DMS 273 treated with DMSO at 0.1 percent for 48 hours (cell line): ENCODE results near the gene GPR149.

Experiments used
- DNase-seq: peaks from one replicate; lab custom pipeline; 2025; lab: John Stamatoyannopoulos, UW

GPR149 gene

DNA sequence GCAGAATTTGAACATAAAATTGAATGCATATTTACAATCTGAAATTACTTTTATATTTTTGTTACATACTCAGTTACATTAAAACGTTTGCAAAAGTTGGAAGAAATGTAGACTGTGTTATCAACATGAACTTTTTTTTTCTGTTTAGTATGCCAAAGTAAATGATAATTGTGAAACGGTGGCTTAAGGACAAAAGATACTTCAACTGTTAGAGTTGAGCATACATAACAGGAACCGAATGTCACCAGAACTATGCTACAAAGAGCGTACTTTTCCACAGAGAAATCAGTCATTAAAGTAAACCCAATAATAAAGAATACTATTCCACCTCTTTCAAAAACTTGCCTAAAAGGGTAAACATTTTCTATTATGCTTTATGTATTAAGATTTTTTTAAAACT, 91.4 kb downstream of the GPR149 start:
- DNase-seq, result no peak

GRCh38 chr3:154338008-154338407, 92.0 kb downstream of the GPR149 start:
- DNase-seq, result no peak

DNA sequence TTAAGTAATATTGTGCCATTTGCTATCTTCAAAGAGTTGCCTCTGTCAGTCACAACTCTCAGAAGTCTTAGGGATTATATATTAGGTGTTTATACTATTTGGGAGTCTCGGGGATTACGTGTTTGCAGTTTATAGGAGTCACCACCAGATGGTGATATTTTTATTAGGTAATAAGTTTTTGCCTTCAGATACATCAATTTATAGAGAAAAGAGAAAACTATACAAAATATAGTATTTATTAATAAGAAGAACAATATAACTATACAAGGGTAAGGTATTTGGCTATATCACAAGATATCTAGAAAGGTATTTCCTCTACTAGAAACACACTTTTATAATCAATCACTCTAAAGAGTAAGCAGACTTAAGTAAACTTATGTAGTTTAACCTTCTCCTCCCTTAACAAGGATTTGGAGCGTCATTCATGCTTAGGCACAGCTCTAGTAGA, 95.0 kb downstream of the GPR149 start:
- DNase-seq, result peak; percentile 63

- DNase-seq, result no peak
Measured at GRCh38 chr3:154327871-154328270, 102.1 kb downstream of the GPR149 start.

GRCh38 chr3:154324919-154325318, 105.1 kb downstream of the GPR149 start:
- DNase-seq, result peak; percentile 49

DNA sequence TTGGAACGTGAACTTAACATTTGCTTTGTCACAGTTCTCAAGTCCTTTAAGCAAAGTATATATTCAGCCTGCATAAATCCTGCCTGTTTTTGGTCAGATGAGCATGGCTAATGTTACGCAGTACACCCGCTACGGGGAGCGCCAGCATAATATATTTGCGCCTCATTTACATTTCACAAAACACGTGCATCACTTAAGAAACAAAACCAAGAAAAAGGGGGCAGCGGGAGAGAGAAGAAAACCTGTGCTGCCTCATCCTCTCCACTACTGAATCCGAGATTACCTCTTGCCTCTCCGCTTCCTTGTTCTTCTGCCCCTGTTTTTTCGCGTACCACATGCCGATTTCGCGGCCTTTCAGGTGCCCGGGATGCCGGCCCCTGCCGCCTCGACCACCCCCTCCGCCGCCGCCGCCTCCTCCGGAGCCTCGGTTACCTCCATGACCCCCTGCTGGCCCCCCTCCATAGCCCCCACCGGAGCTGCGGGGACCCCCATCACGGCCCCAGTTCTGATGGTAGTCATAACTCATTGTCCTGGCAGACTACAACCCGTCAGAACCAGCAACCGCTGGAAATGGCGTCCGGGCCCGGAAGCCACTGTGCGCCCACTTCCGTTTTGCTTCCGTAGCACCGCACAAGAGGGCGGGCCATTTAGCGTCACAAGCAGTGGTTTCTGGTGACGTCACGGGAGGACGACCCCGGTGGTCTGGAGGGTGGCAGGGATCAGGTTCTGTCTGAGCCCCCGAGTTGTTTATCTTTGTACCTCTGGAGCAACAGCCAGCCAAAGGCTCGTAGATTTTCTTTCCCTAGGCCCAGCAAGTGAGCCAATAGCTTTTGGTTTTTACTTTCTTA, 105.9 kb downstream of the GPR149 start, which contains the start of gene DHX36:
TSS of gene DHX36 (minus strand) at position 597 of the 848 bp plus-strand sequence. CDS start at position 526, 71 bp downstream.
- peak; percentile 85 for DNase-seq

DNA sequence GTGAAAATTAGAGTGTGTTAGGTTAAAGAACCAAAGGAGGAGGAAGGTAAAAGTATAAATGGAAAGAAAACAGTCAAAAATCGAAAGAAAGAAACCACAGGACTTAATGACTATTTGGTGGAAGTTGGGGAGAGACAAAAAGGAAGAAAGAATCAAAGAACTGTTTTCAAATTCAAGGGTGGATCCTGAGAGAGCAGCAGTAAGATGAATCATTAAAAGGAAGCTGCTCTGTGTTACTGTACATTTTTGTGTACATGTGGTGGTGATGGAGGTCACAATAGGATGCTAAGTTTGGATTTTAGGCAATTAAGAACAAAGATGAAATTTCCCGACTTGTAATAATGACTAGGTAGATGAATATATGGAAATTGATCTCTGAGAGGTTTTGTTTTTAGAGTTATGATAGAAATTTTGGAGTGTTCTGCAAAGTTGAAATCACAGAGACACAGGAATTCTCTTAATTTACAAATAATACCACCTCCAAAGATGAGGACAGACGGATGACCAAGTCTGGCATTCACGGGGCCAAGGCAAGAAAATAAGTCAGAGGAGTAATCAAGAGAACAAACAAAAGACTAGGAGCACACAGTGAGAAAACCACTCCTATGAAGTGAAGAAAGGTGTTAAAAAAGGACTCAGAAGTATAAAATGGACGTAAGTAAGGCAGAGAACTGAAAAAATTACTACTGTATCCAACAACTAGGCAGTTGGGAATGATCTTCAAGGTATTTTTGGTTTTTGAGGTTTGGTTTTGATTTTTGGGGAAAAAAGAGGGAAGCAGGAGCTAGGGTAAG, 112.8 kb downstream of the GPR149 start:
- no peak for DNase-seq

GRCh38 chr3:154314152-154314551, 115.8 kb downstream of the GPR149 start:
- no peak for DNase-seq

GRCh38 chr3:154310840-154311239, 119.2 kb downstream of the GPR149 start:
- no peak for DNase-seq

DNA sequence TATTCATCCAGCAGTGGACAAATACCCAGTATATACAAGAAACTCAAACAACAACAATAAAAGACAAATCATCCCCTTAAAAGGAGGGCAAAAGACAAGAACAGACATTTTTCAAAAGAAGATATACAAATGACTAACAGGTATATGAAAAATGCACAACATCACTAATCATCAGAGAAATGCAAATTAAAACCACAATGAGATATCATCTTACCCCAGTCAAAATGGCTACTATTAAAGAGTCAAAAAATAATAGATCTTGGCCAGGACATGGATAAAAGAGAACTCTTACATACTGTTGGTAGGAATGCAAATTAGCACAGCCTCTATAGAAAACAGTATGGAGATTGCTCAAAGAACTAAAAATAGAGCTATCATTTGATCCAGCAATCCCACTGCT, 122.6 kb downstream of the GPR149 start:
- DNase-seq, result no peak

- DNase-seq, result no peak
Measured at GRCh38 chr3:154304936-154305335, 125.1 kb downstream of the GPR149 start.

- no peak for DNase-seq
Measured at GRCh38 chr3:154304116-154304786, 125.7 kb downstream of the GPR149 start.

DNA sequence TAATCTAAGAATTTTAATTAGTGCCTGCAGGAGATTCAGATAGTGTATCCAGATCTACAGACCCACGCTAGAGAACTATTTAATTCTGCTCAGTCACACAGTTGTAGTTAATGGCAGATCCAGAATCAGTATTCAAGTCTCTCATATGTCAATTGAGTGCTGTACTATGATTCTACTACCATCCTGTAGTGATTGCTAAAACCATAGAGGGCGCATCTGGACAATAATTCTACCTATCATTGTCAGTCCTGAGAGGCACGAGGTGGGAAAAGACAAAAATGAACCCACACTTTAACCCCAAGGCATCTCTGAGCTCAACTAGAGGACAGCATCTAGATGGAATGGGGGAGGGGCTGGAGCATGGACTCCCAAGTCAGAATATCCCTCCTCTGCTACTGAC, 128.4 kb downstream of the GPR149 start:
- no peak for DNase-seq

DNA sequence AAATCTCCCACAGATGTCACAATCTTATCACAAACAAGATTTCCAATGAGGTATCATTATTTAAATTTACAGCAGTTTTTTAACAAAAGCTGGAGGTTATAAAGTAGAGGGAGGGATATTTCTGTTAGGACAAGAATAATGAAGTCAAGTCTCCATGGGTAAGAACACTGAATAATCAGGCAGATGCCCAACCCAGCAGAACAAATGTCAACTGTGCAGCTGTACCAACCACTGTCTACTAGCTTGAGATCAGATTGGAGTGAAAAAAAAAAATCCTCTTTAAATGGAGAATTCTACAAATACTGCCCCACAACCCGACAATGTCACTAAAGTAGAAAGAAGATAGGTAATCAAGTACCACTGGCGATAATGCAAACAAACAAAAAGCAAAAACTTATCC, 136.0 kb downstream of the GPR149 start:
- no peak for DNase-seq

DNA sequence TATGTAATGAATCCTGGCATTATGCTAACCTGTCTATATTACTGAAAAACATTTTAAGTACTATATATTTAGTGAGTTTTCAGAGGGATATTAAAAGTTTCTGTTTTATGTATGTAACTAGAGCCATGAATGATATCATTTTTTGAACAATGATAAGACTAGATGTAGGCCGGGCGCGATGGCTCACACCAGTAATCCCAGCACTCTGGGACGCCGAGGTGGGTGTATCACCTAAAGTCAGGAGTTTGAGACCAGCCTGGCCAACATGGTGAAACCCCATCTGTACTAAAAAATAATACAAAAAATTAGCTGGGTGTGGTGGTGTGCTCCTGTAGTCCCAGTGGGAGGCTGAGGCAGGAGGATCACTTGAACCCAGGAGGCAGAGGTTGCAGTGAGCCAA, 139.8 kb downstream of the GPR149 start:
- DNase-seq, result no peak
